ENCODE measurements around the gene CAVIN2.

GRCh38 chr2:191803007-191803406 is 43.9 kb downstream of the CAVIN2 start:
- no peak for TF ChIP-seq CTCF (IDR thresholded peaks at IDR 0.05)
- no peak for TF ChIP-seq POLR2A (IDR thresholded peaks at IDR 0.05)

Data from Peyer's patch (tissue), 4 donors.